GM19035 (cell line): Measurements from ENCODE around the gene RBPJL.
"Not testable (repeated sequence)": the region's sequence is repeated elsewhere in the genome, so short reads cannot be mapped to it uniquely, and the experiment has no call there.

Source experiments
- ATAC-seq: cut with Tn5 transposase; IDR thresholded peaks from one replicate; pipeline ENCODE4 v1.9.1; 2021; ENCODE audit not compliant: unreplicated experiment

RBPJL gene

GRCh38 chr20:45341579-45341938, 34.9 kb downstream of the RBPJL start:
- ATAC-seq = no peak

- ATAC-seq = no peak
Observed at GRCh38 chr20:45341939-45342854, 35.6 kb downstream of the RBPJL start.

GRCh38 chr20:45342855-45343531, 36.4 kb downstream of the RBPJL start:
- ATAC-seq = no peak

GRCh38 chr20:45343532-45344167, 37.0 kb downstream of the RBPJL start:
- ATAC-seq = no peak

GRCh38 chr20:45344168-45344860, 37.7 kb downstream of the RBPJL start:
- no peak for ATAC-seq

GRCh38 chr20:45345104-45345936, 38.7 kb downstream of the RBPJL start:
- ATAC-seq = no peak

GRCh38 chr20:45346291-45346718, 39.7 kb downstream of the RBPJL start:
- no peak for ATAC-seq

GRCh38 chr20:45346851-45347250, 40.2 kb downstream of the RBPJL start:
- ATAC-seq = no peak

- ATAC-seq = no peak
Observed at GRCh38 chr20:45347297-45347935, 40.8 kb downstream of the RBPJL start.

- ATAC-seq = no peak
Observed at GRCh38 chr20:45347936-45348778, 41.5 kb downstream of the RBPJL start, which contains the start of gene SDC4. SDC4 (minus strand) TSS chr20:45348424; CDS start chr20:45348384, 40 bp downstream.

GRCh38 chr20:45350217-45350616, 43.6 kb downstream of the RBPJL start:
- ATAC-seq = no peak

- not testable (repeated sequence) for ATAC-seq
Observed at GRCh38 chr20:45350795-45351194, 44.2 kb downstream of the RBPJL start.

GRCh38 chr20:45352729-45353128, 46.1 kb downstream of the RBPJL start:
- no peak for ATAC-seq

- no peak for ATAC-seq
Observed at GRCh38 chr20:45353746-45354145, 47.1 kb downstream of the RBPJL start.

GRCh38 chr20:45354423-45355208, 48.0 kb downstream of the RBPJL start:
- no peak for ATAC-seq

GRCh38 chr20:45355209-45356084, 48.8 kb downstream of the RBPJL start:
- no peak for ATAC-seq
